IMR-90 (cell line): Measurements from ENCODE around the gene ETS1. TPM values are rescaled to one million over a fixed set of nuclear protein-coding genes. Genes with fewer than 3 reads are reported as not detected.

ENCODE experiments used
- ATAC-seq: fragments of 200-7000 bp; cut with Tn5 transposase; 2 replicates; pipeline ENCODE4 v1.9.1; 2020; ENCODE audit warnings: low read depth, mild to moderate bottlenecking, moderate library complexity
- BruUV-seq: library from RNA; stranded (reverse); fragments of 400-500 nt; replicated peaks from 2 replicates; lab custom pipeline; 2021; lab: Mats Ljungman, UMichigan
- CTCF ChIA-PET: fragments of 300-600 bp; formaldehyde crosslinking; extraction: SDS; loops from one replicate; lab custom pipeline; 2021; ENCODE audit warnings: antibody characterized with exemption; lab: Yijun Ruan, JAX
- POLR2A ChIA-PET: fragments of 300-600 bp; sonication (Branson Sonifier 250); formaldehyde crosslinking; loops from one replicate; lab custom pipeline; 2022; ENCODE audit warnings: antibody characterized with exemption; ENCODE audit not compliant: unreplicated experiment; lab: Charles Lee
- DNase-seq: peaks from one replicate; pipeline ENCODE4 v3.0.0; 2013
- H2AFZ ChIP-seq: replicated peaks from 2 replicates; pipeline ENCODE3; 2013; ENCODE audit warnings: low read length, mild to moderate bottlenecking; ENCODE audit not compliant: poor library complexity
- H2AK5ac ChIP-seq: 2 replicates; pipeline ENCODE4 v1.6.1; 2013; ENCODE audit warnings: low read depth, low read length, inconsistent platforms
- H2AK9ac ChIP-seq: replicated peaks from 2 replicates; pipeline ENCODE3; 2013; ENCODE audit warnings: mild to moderate bottlenecking, low read depth, low read length, moderate library complexity; ENCODE audit not compliant: poor library complexity
- H2BK120ac ChIP-seq: 2 replicates; pipeline ENCODE4 v1.6.1; 2013; ENCODE audit warnings: low read depth, low read length, inconsistent platforms
- H2BK15ac ChIP-seq: 3 replicates; pipeline ENCODE4 v1.6.1; 2013; ENCODE audit warnings: low read depth, low read length, inconsistent platforms
- H2BK20ac ChIP-seq: 2 replicates; pipeline ENCODE4 v1.6.1; 2013; ENCODE audit warnings: low read depth, mild to moderate bottlenecking, inconsistent platforms, low read length, moderate library complexity
- H2BK5ac ChIP-seq: 2 replicates; pipeline ENCODE4 v1.6.1; 2013; ENCODE audit warnings: mild to moderate bottlenecking, low read depth, low read length, inconsistent platforms; ENCODE audit not compliant: poor library complexity, severe bottlenecking
- H3K14ac ChIP-seq: replicated peaks from 2 replicates; pipeline ENCODE4 v1.6.1; 2013; ENCODE audit warnings: low read depth, low read length, inconsistent platforms
- H3K18ac ChIP-seq: 2 replicates; pipeline ENCODE4 v1.6.1; 2013; ENCODE audit warnings: low read depth, low read length, control low read depth
- H3K23ac ChIP-seq: 2 replicates; pipeline ENCODE4 v1.6.1; 2013; ENCODE audit warnings: low read depth, low read length, inconsistent platforms
- H3K27ac ChIP-seq: 2 replicates; pipeline ENCODE4 v1.5.1; 2013; ENCODE audit warnings: mild to moderate bottlenecking, control low read depth, low read length; ENCODE audit not compliant: insufficient read depth
- H3K27me3 ChIP-seq: 2 replicates; pipeline ENCODE4 v1.6.1; 2013; ENCODE audit warnings: low read length; ENCODE audit not compliant: control insufficient read depth, insufficient read depth
- H3K36me3 ChIP-seq: 2 replicates; pipeline ENCODE4 v1.6.1; 2013; ENCODE audit warnings: low read length, mixed read lengths; ENCODE audit not compliant: control insufficient read depth, insufficient read depth
- H3K4ac ChIP-seq: 2 replicates; pipeline ENCODE4 v1.6.1; 2013; ENCODE audit warnings: low read depth, low read length, inconsistent platforms
- H3K4me1 ChIP-seq: 2 replicates; pipeline ENCODE4 v1.6.1; 2013; ENCODE audit warnings: low read length, mixed read lengths; ENCODE audit not compliant: control insufficient read depth, insufficient read depth
- H3K4me2 ChIP-seq: 2 replicates; pipeline ENCODE4 v1.6.1; 2013; ENCODE audit warnings: low read depth, mild to moderate bottlenecking, control low read depth, low read length, moderate library complexity
- H3K4me3 ChIP-seq: 2 replicates; pipeline ENCODE4 v1.5.1; 2013; ENCODE audit warnings: low read depth, mild to moderate bottlenecking, control low read depth, low read length, moderate library complexity; ENCODE audit not compliant: insufficient read depth
- H3K56ac ChIP-seq: 2 replicates; pipeline ENCODE4 v1.6.1; 2013; ENCODE audit warnings: low read length, inconsistent platforms; ENCODE audit not compliant: insufficient read depth; ENCODE audit errors: extremely low read depth
- H3K79me1 ChIP-seq, 2 experiments: 2 replicates each; pipeline ENCODE4 v1.6.1; 2013; ENCODE audit warnings: low read length in 2 of 2, inconsistent platforms in 1 of 2, low read depth in 1 of 2
- H3K9ac ChIP-seq: 2 replicates; pipeline ENCODE4 v1.6.1; 2013; ENCODE audit warnings: low read depth, low read length, control low read depth
- H3K9me1 ChIP-seq: 2 replicates; pipeline ENCODE4 v1.6.1; 2013; ENCODE audit warnings: low read length, inconsistent platforms; ENCODE audit not compliant: insufficient read depth
- H3K9me3 ChIP-seq: 2 replicates; pipeline ENCODE4 v1.6.1; 2013; ENCODE audit warnings: low read length; ENCODE audit not compliant: control insufficient read depth, insufficient read depth
- H4K20me1 ChIP-seq: 2 replicates; pipeline ENCODE4 v1.6.1; 2013; ENCODE audit warnings: low read length, inconsistent platforms; ENCODE audit not compliant: insufficient read depth
- H4K5ac ChIP-seq: 2 replicates; pipeline ENCODE4 v1.6.1; 2013; ENCODE audit warnings: mild to moderate bottlenecking, low read depth, low read length, control low read depth
- H4K8ac ChIP-seq, 2 experiments: 2 replicates each; pipeline ENCODE4 v1.6.1; 2013; ENCODE audit warnings: low read depth in 2 of 2, low read length in 2 of 2, control low read depth in 1 of 2, inconsistent platforms in 1 of 2
- H4K91ac ChIP-seq: 2 replicates; pipeline ENCODE4 v1.6.1; 2013; ENCODE audit warnings: low read depth, low read length, inconsistent platforms; ENCODE audit not compliant: insufficient read depth
- CEBPB ChIP-seq: IDR thresholded peaks from 2 replicates; pipeline ENCODE4 v1.6.1; 2012; ENCODE audit warnings: low read depth, low read length, improper control_type of control experiment
- MAFK ChIP-seq: IDR thresholded peaks from 2 replicates; pipeline ENCODE4 v1.6.1; 2012; ENCODE audit warnings: low read depth, low read length, improper control_type of control experiment
- POLR2A ChIP-seq: IDR thresholded peaks from 2 replicates; pipeline ENCODE4 v1.6.1; 2012; ENCODE audit warnings: mild to moderate bottlenecking, low read depth, low read length
- WGBS, 2 experiments: methylation state at CpG; one replicate each; pipeline versions ENCODE4 v1.1.5 to v1.1.7; 2013; ENCODE audit warnings: missing lambda C conversion rate in 2 of 2; ENCODE audit not compliant: insufficient read length in 1 of 2; ENCODE audit errors: extremely low coverage in 2 of 2; 5-methylcytosine and 5-hydroxymethylcytosine counted together
- dilution Hi-C: fragments of 300-500 bp; cut with HindIII; formaldehyde crosslinking; loops from one replicate; pipeline ENCODE4 v1.14.3; 2018; ENCODE audit warnings: low sequenced_read_pairs; ENCODE audit not compliant: unreplicated experiment
- in situ Hi-C: fragments of 300-500 bp; cut with MboI; formaldehyde crosslinking; loops from 3 replicates; pipeline ENCODE4 v1.14.3; 2019; ENCODE audit warnings: low sequenced_read_pairs, inconsistent platforms, mixed read lengths
- intact Hi-C: fragments of 100-400 bp; cut with micrococcal nuclease; formaldehyde crosslinking; loops from 2 replicates; pipeline ENCODE4 v1.10.0; 2022
- polyA plus RNA-seq, 3 experiments: library from polyadenylated mRNA; depleted of rRNA; stranded (reverse); fragments of >200 nt; gene quantifications; 2 replicates each; pipeline ENCODE4 v1.2.3, GENCODE V29; 2012; ENCODE audit warnings: low replicate concordance in 1 of 3
- total RNA-seq: library from RNA; depleted of rRNA; stranded (reverse); fragments of >200 nt; gene quantifications from 2 replicates; pipeline ENCODE4 v1.2.3, GENCODE V29; 2012
- TF ChIP-seq, protein P1 (sequence below): fragments of 150-350 bp; IDR thresholded peaks from 2 replicates; pipeline ENCODE4 v1.6.1; 2017; ENCODE audit warnings: mild to moderate bottlenecking, antibody characterized with exemption, low read length, low read depth

ETS1 gene
- total and polyA plus RNA-seq, 2 of the 4 experiments (the other 2 are of a cell fraction), result 41.2 to 56.3 TPM

DNA sequence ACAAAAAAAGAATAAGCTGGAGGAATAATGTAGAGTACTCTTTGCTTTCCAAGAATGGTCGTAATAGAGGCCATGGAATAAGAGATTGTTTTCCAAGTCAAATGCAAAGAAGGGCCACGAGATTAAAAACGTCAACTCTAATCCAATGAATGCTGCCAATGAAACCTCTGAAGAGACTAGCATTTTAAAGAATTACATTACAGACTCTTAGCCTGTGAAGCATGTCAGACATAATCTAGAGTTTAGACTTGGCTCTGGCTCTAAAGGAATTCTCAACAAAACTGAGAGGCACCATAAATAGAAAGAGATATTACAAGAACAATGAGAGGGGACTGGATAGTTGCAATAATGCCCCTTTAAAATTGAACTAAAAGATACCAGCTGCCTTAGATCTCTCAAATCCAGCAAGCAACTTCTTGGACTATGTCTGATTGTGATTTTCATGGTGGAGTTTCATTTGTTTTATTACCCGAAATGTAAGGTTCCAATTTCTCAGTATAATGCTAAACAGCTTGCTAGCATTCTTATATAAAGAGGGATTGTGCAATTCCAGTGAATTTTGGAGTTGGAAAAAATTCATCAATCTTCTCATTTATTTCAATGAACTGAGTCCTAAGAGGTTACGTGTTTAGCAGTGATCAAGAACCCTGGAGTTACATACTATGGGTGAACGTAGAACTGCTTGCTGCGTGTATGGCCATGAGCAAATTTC, 5.6 kb downstream of the ETS1 start:
- no peak overlapping the region for H4K91ac ChIP-seq
- H3K4ac ChIP-seq, result no peak overlapping the region
- 0 out of 2 replicates have a peak overlapping the region, but pooled peaks have one; percentile 47 for H2AK5ac ChIP-seq
- no peak overlapping the region for H2BK15ac ChIP-seq
- CTCF ChIA-PET, result no interaction called here
- no peak overlapping the region for H3K18ac ChIP-seq
- no peaks in the 10 kb centered on the region for H3K9me3 ChIP-seq
- no peak overlapping the region for H3K9ac ChIP-seq
- H2AK9ac ChIP-seq, result no peak overlapping the region
- H3K56ac ChIP-seq, result no peak overlapping the region
- no peak overlapping the region for H4K8ac ChIP-seq
- no peak overlapping the region for H3K14ac ChIP-seq
- in situ Hi-C loops (no loop called here), dilution Hi-C loops (no loop called here), intact Hi-C loops (no loop called here)
- no peak overlapping the region for H2AFZ ChIP-seq
- no CpG with 5 or more reads among the region's 7 CpGs for WGBS, 2 experiments
- peaks cover 2% of the 10 kb centered on the region; the same call in 1 of the 2 replicates for H3K9me1 ChIP-seq
- TF ChIP-seq CEBPB (peak; percentile 57), MAFK (no peak), POLR2A (no peak)
- TF ChIP-seq, protein P1, sequence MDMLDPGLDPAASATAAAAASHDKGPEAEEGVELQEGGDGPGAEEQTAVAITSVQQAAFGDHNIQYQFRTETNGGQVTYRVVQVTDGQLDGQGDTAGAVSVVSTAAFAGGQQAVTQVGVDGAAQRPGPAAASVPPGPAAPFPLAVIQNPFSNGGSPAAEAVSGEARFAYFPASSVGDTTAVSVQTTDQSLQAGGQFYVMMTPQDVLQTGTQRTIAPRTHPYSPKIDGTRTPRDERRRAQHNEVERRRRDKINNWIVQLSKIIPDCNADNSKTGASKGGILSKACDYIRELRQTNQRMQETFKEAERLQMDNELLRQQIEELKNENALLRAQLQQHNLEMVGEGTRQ, result no peak
- no peak for ATAC-seq
- POLR2A ChIA-PET, result no interaction called here
- H4K20me1 ChIP-seq, result no peaks in the 10 kb centered on the region
- no peak for DNase-seq
- no peak overlapping the region for H4K5ac ChIP-seq
- H3K4me2 ChIP-seq, result no peak overlapping the region
- no TSS peak for BruUV-seq
- no peaks in the 10 kb centered on the region for H3K79me1 ChIP-seq
- H3K23ac ChIP-seq, result no peak overlapping the region
- H3K27ac ChIP-seq, result no peak overlapping the region
- H3K27me3 ChIP-seq, result peaks cover 6% of the 10 kb centered on the region; the same call in 1 of the 2 replicates
- no peak overlapping the region for H3K4me3 ChIP-seq
- H2BK20ac ChIP-seq, result no peak overlapping the region
- no peak overlapping the region for H2BK5ac ChIP-seq
- peaks cover 3% of the 10 kb centered on the region; the same call in 1 of the 2 replicates for H3K4me1 ChIP-seq
- H2BK120ac ChIP-seq, result no peak overlapping the region
- H3K36me3 ChIP-seq, result no peaks in the 10 kb centered on the region
